HCT116 (cell line): ENCODE results near the gene FGF7. TPM values are rescaled to one million over a fixed set of nuclear protein-coding genes. Genes with fewer than 3 reads are reported as not detected.
"Not testable (repeated sequence)": the region's sequence is repeated elsewhere in the genome, so short reads cannot be mapped to it uniquely, and the experiment has no call there.

ENCODE experiments used
- ATAC-seq: fragments of 200-7000 bp; cut with Tn5 transposase; 2 replicates; pipeline ENCODE4 v1.9.1; 2020; ENCODE audit warnings: mild to moderate bottlenecking, moderate library complexity
- BruUV-seq: library from RNA; stranded (reverse); fragments of 400-500 nt; replicated peaks from 2 replicates; lab custom pipeline; 2021; lab: Mats Ljungman, UMichigan
- CTCF ChIA-PET: fragments of 300-600 bp; sonication (Branson Sonifier 250); formaldehyde crosslinking; loops from one replicate; lab custom pipeline; 2021; ENCODE audit warnings: antibody characterized with exemption; lab: Charles Lee
- POLR2A ChIA-PET: fragments of 300-600, 350-600 bp; sonication (Branson Sonifier 250); formaldehyde crosslinking; loops from one replicate; lab custom pipeline; 2021; ENCODE audit warnings: antibody characterized with exemption; lab: Charles Lee
- RAD21 ChIA-PET, 2 experiments: fragments of 300-600 bp; sonication (Branson Sonifier 250); formaldehyde crosslinking; loops; one replicate each; lab custom pipeline; 2023; ENCODE audit warnings: low total read pairs in 2 of 2; ENCODE audit not compliant: uncharacterized antibody in 2 of 2, unreplicated experiment in 2 of 2, low non-redundant PET in 1 of 2; lab: Charles Lee
- DNase-seq: peaks from one replicate; pipeline ENCODE4 v3.0.0-alpha.2; 2010; ENCODE audit warnings: low read depth, low spot score
- H2AFZ ChIP-seq: fragments of 200-600 bp; shearing (Covaris generic), sonication (generic); 2 replicates; pipeline ENCODE4 v1.6.1; 2017; ENCODE audit warnings: low read depth, mixed run types, mixed read lengths, antibody characterized with exemption, low read length; ENCODE audit not compliant: poor library complexity, severe bottlenecking
- H3K27ac ChIP-seq: 2 replicates; pipeline ENCODE4 v1.5.1; 2012; ENCODE audit warnings: low read depth, low read length
- H3K27me3 ChIP-seq: fragments of 200-600 bp; sonication (generic); 2 replicates; pipeline ENCODE4 v1.6.1; 2016; ENCODE audit warnings: mixed run types, low read length, mixed read lengths; ENCODE audit not compliant: insufficient read depth
- H3K36me3 ChIP-seq, 2 experiments: fragments of 200-500 bp in 1 of 2; fragments of 200-600 bp in 1 of 2; sonication (Bioruptor generic) in 1 of 2; sonication (generic) in 1 of 2; 2 replicates each; pipeline versions ENCODE4 v1.5.1 to v1.6.1; 2014 to 2016; ENCODE audit warnings: low read length in 2 of 2, inconsistent platforms in 1 of 2, mixed read lengths in 1 of 2, mixed run types in 1 of 2; ENCODE audit not compliant: insufficient read depth in 2 of 2, control insufficient read depth in 1 of 2
- H3K4me1 ChIP-seq, 2 experiments: fragments of 200-600 bp in 1 of 2; sonication (generic) in 1 of 2; 2 replicates each; pipeline versions ENCODE4 v1.5.1 to v1.6.1; 2012 to 2017; ENCODE audit warnings: low read length in 2 of 2, inconsistent platforms in 1 of 2, mild to moderate bottlenecking in 1 of 2, mixed read lengths in 1 of 2, mixed run types in 1 of 2, moderate library complexity in 1 of 2; ENCODE audit not compliant: insufficient read depth in 2 of 2, control insufficient read depth in 1 of 2
- H3K4me2 ChIP-seq: fragments of 200-600 bp; sonication (generic); 2 replicates; pipeline ENCODE4 v1.6.1; 2017; ENCODE audit warnings: mixed run types, low read length, mixed read lengths
- H3K4me3 ChIP-seq, 2 experiments: fragments of 200-600 bp in 1 of 2; sonication (generic) in 1 of 2; replicated peaks in 1 of 2; 2 replicates each; pipeline ENCODE4 v1.5.1; 2011 to 2016; ENCODE audit warnings: low read length in 2 of 2, control low read depth in 1 of 2, low read depth in 1 of 2, mild to moderate bottlenecking in 1 of 2, mixed read lengths in 1 of 2, mixed run types in 1 of 2
- H3K79me2 ChIP-seq: fragments of 200-600 bp; sonication (generic); 2 replicates; pipeline ENCODE4 v1.6.1; 2017; ENCODE audit warnings: mild to moderate bottlenecking, mixed run types, low read length, moderate library complexity, mixed read lengths; ENCODE audit not compliant: insufficient read depth
- H3K9ac ChIP-seq: fragments of 200-600 bp; sonication (generic); 2 replicates; pipeline ENCODE4 v1.6.1; 2016; ENCODE audit warnings: low read length, mixed read lengths
- H3K9me2 ChIP-seq: fragments of 200-600 bp; sonication (generic), shearing (Covaris generic); 2 replicates; pipeline ENCODE4 v1.6.1; 2017; ENCODE audit warnings: mixed run types, mild to moderate bottlenecking, moderate library complexity; ENCODE audit not compliant: insufficient read depth
- H3K9me3 ChIP-seq, 2 experiments: fragments of 200-500 bp in 1 of 2; fragments of 200-600 bp in 1 of 2; sonication (Bioruptor generic) in 1 of 2; sonication (generic) in 1 of 2; 2 replicates each; pipeline ENCODE4 v1.6.1; 2014 to 2017; ENCODE audit warnings: low read length in 2 of 2, mixed read lengths in 2 of 2, inconsistent platforms in 1 of 2, low read depth in 1 of 2, mild to moderate bottlenecking in 1 of 2, mixed run types in 1 of 2, moderate library complexity in 1 of 2; ENCODE audit not compliant: control insufficient read depth in 1 of 2, insufficient read depth in 1 of 2
- H4K20me1 ChIP-seq: fragments of 200-600 bp; sonication (generic), shearing (Covaris generic); 2 replicates; pipeline ENCODE4 v1.6.1; 2017; ENCODE audit warnings: mixed run types, mild to moderate bottlenecking, moderate library complexity; ENCODE audit not compliant: insufficient read depth
- CEBPB ChIP-seq: IDR thresholded peaks from 2 replicates; pipeline ENCODE4 v1.6.1; 2012; ENCODE audit warnings: low read depth
- EZH2 ChIP-seq: fragments of 200-600 bp; sonication (generic); IDR thresholded peaks from 2 replicates; pipeline ENCODE4 v1.6.1; 2017; ENCODE audit warnings: antibody characterized with exemption, mixed run types
- EZH2phosphoT487 ChIP-seq: fragments of 200-600 bp; IDR thresholded peaks from 2 replicates; pipeline ENCODE4 v1.6.1; 2018; ENCODE audit warnings: antibody characterized with exemption, borderline replicate concordance
- JUND ChIP-seq: IDR thresholded peaks from 2 replicates; pipeline ENCODE4 v1.6.1; 2012
- RAD21 ChIP-seq: IDR thresholded peaks from 2 replicates; pipeline ENCODE4 v1.6.1; 2012; ENCODE audit warnings: low read depth, mild to moderate bottlenecking
- SIN3A ChIP-seq: IDR thresholded peaks from 2 replicates; pipeline ENCODE4 v1.6.1; 2012; ENCODE audit warnings: low read depth
- SRF ChIP-seq: IDR thresholded peaks from 2 replicates; pipeline ENCODE4 v1.6.1; 2012; ENCODE audit warnings: low read depth
- intact Hi-C: fragments of 100-400 bp; cut with micrococcal nuclease; formaldehyde crosslinking; loops from 2 replicates; pipeline ENCODE4 v1.10.0; 2022
- total RNA-seq: library from RNA; stranded (reverse); gene quantifications from one replicate; pipeline ENCODE4 v1.2.1, GENCODE V29; 2021; ENCODE audit not compliant: unreplicated experiment
- TF ChIP-seq, protein P1 (sequence below), 3 experiments: fragments of 200-600 bp in 1 of 3; sonication (generic) in 1 of 3; IDR thresholded peaks in 2 of 3; conservative IDR thresholded peaks in 1 of 3; 2 replicates each; pipeline ENCODE4 v1.5.1; 2012 to 2017; ENCODE audit warnings: low read depth in 2 of 3, low read length in 2 of 3, antibody characterized with exemption in 1 of 3, borderline replicate concordance in 1 of 3, control low read depth in 1 of 3, mild to moderate bottlenecking in 1 of 3, mixed read lengths in 1 of 3, mixed run types in 1 of 3, moderate library complexity in 1 of 3; ENCODE audit not compliant: insufficient read depth in 1 of 3

The FGF7 gene
- total RNA-seq, 1 experiment from 2014 or later, result 0.49 TPM

DNA sequence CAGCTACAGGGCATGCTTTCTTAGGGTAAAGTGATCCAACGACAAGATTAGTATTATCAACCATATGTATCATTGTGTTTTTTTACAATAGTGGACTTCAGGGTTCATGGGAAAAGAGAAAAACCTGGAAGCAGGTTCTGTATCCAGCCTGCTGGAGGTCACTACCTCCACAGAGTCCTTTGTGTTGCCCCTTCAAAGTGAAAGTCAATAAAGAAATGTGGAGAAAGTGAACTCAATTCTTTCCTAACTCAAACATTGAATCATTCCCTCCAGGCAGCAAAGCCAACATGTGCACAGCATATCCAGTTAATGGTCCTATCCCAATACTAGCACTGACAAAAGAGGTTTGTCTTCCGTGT is 45.4 kb downstream of the FGF7 start:
- Histone ChIP-seq H4K20me1 (no peaks in the 10 kb centered on the region), H2AFZ (no peak overlapping the region), H3K4me3 (no peak overlapping the region), H3K27me3 (no peaks in the 10 kb centered on the region), H3K27ac (no peak overlapping the region), H3K79me2 (no peaks in the 10 kb centered on the region), H3K9ac (no peak overlapping the region), H3K4me1 (no peaks in the 10 kb centered on the region), H3K4me2 (no peak overlapping the region), H3K9me3 (no peaks in the 10 kb centered on the region), H3K9me2 (no peaks in the 10 kb centered on the region), H3K36me3 (no peaks in the 10 kb centered on the region)
- intact Hi-C loops, result no loop called here
- DNase-seq (no peak), ATAC-seq (no peak)
- ChIA-PET RAD21 (no interaction called here), CTCF (no interaction called here), POLR2A (no interaction called here)
- TF ChIP-seq, protein P1, sequence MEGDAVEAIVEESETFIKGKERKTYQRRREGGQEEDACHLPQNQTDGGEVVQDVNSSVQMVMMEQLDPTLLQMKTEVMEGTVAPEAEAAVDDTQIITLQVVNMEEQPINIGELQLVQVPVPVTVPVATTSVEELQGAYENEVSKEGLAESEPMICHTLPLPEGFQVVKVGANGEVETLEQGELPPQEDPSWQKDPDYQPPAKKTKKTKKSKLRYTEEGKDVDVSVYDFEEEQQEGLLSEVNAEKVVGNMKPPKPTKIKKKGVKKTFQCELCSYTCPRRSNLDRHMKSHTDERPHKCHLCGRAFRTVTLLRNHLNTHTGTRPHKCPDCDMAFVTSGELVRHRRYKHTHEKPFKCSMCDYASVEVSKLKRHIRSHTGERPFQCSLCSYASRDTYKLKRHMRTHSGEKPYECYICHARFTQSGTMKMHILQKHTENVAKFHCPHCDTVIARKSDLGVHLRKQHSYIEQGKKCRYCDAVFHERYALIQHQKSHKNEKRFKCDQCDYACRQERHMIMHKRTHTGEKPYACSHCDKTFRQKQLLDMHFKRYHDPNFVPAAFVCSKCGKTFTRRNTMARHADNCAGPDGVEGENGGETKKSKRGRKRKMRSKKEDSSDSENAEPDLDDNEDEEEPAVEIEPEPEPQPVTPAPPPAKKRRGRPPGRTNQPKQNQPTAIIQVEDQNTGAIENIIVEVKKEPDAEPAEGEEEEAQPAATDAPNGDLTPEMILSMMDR (IDR thresholded peaks at IDR 0.05 in 2 of 3, conservative IDR thresholded peaks at IDR 0.05 in 1 of 3; ENCODE audit: borderline replicate concordance in 1 of 3, insufficient read depth in 1 of 3, low read depth in 2 of 3, low read length in 2 of 3), result no peak
- no peak for TF ChIP-seq EZH2phosphoT487
- TF ChIP-seq EZH2, result no peak
- no peak for TF ChIP-seq CEBPB
- TF ChIP-seq JUND, result no peak
- TF ChIP-seq SIN3A, result no peak
- no peak for TF ChIP-seq SRF
- BruUV-seq, result no TSS peak

DNA sequence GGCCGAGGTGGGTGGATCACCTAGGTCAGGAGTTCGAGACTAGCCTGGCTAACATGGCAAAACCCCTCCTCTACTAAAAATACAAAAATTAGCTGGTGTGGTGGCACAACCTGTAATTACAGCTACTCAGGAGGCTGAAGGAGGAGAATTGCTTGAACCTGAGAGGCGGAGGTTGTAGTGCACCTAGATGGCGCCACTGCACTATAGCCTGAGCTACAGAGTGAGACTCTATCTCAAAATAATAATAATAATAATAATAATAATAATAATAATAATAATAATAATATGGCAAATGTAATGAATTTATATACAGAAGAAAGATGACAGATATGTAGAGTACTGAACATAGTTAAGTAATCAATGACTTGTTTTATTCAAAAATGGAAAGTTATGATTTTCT is 48.2 kb downstream of the FGF7 start:
- H3K9ac ChIP-seq, H3K27ac ChIP-seq, intact Hi-C loops, BruUV-seq, H3K9me2 ChIP-seq, H2AFZ ChIP-seq, H3K4me3 ChIP-seq, H3K79me2 ChIP-seq, H3K4me2 ChIP-seq, H3K9me3 ChIP-seq, H3K4me1 ChIP-seq, H3K27me3 ChIP-seq, H3K36me3 ChIP-seq, POLR2A ChIA-PET, H4K20me1 ChIP-seq: not testable (repeated sequence)
- ATAC-seq (peak; percentile 89), DNase-seq (peak; percentile 7)
- ChIA-PET RAD21 (interaction anchor here in 1 of 2 experiments (0.6 kb wide), 1 partner anchor 49 kb away, joined by 3 read pairs; no protein-coding TSS in a partner anchor), CTCF (interaction anchor here (0.7 to 2.3 kb wide), 14 partner anchors 10 to 845 kb away, joined by 3 to 15 read pairs (median 4); partner anchors contain the start of gene FGF7)
- TF ChIP-seq, protein P1 (IDR thresholded peaks at IDR 0.05 in 2 of 3, conservative IDR thresholded peaks at IDR 0.05 in 1 of 3; ENCODE audit: borderline replicate concordance in 1 of 3, insufficient read depth in 1 of 3, low read depth in 2 of 3, low read length in 2 of 3), result peak in 2 of 3 experiments; percentile 33 to 47; a peak in 3 of 6 replicates
- TF ChIP-seq RAD21, result peak; percentile 30; the same call in 1 of the 2 replicates
